Measurements from ENCODE around the gene PGLYRP2.

The PGLYRP2 gene

DNA sequence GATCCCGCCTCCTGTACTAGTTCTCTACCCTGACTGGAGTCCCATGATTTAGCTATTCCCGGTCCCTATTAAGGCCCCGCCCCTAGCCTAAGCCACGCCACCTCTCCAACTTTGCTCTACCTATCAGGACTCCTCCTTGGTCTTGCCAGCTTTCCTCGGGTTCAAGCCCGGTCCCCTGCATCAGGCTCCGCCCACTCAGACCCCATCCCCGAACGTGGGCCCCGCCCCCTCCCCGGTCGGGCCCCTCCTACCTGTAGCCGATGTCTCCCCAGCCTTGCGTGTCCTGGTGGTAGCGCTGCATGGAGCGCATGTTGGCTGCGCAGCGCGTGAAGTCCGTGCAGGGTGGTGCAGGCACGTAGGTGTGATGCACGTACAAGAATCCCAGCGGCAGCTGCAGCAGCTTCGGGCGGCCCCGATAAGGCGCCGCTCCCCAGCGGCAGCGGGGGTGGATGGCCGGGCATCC is 7.6 kb downstream of the PGLYRP2 start:
- TF ChIP-seq, protein P1, sequence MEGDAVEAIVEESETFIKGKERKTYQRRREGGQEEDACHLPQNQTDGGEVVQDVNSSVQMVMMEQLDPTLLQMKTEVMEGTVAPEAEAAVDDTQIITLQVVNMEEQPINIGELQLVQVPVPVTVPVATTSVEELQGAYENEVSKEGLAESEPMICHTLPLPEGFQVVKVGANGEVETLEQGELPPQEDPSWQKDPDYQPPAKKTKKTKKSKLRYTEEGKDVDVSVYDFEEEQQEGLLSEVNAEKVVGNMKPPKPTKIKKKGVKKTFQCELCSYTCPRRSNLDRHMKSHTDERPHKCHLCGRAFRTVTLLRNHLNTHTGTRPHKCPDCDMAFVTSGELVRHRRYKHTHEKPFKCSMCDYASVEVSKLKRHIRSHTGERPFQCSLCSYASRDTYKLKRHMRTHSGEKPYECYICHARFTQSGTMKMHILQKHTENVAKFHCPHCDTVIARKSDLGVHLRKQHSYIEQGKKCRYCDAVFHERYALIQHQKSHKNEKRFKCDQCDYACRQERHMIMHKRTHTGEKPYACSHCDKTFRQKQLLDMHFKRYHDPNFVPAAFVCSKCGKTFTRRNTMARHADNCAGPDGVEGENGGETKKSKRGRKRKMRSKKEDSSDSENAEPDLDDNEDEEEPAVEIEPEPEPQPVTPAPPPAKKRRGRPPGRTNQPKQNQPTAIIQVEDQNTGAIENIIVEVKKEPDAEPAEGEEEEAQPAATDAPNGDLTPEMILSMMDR (IDR thresholded peaks at IDR 0.05; ENCODE audit: control insufficient read depth, insufficient read depth, low read depth, low read length, missing control alignments) = no peak
- DNase-seq (ENCODE audit: low read depth) = no peak
- H3K4me3 ChIP-seq (ENCODE audit: control insufficient read depth, low read depth, low read length) = no peak overlapping the region

DNA sequence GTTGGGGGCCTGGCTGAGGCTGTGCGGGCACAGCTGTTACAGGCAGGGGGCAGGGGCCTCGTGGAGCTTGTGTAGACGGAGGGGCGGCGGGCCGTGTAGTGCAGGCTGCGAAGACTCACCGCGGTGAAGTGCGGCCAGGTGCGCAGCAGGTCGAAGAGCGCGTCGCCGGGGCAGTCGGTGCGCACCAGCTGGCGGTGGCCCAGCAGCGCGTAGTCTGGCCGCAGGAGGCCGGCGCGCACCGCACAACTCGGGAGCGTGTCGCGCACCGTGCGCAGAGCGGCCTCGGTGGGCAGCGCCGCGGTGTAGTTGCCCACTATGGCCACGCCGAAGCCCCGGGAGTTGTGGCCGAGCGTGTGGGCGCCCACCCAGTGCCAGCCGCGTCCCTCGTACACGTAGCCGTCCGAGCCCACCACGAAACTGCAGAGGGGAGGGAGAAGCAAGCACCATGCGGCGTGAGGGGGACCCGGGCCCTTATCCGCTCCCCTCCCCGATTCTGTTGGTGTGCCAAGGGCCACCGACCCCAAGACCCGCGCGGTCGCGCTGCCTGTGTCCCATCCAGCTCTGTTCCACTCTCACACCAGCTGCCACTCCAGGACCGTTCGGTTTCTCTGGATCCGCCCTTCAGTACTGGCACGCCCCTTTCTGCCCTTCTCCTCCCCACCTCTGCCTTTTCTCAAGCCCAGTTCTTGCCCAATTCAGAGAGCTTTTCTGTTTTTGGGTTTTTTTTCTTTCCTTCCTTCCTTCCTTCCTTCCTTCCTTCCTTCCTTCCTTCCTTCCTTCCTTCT is 9.6 kb downstream of the PGLYRP2 start:
- H3K4me3 ChIP-seq (ENCODE audit: control insufficient read depth, low read depth, low read length) = peak overlapping the region; percentile 24; the same call in 1 of the 2 replicates
- no peak for DNase-seq (ENCODE audit: low read depth)

DNA sequence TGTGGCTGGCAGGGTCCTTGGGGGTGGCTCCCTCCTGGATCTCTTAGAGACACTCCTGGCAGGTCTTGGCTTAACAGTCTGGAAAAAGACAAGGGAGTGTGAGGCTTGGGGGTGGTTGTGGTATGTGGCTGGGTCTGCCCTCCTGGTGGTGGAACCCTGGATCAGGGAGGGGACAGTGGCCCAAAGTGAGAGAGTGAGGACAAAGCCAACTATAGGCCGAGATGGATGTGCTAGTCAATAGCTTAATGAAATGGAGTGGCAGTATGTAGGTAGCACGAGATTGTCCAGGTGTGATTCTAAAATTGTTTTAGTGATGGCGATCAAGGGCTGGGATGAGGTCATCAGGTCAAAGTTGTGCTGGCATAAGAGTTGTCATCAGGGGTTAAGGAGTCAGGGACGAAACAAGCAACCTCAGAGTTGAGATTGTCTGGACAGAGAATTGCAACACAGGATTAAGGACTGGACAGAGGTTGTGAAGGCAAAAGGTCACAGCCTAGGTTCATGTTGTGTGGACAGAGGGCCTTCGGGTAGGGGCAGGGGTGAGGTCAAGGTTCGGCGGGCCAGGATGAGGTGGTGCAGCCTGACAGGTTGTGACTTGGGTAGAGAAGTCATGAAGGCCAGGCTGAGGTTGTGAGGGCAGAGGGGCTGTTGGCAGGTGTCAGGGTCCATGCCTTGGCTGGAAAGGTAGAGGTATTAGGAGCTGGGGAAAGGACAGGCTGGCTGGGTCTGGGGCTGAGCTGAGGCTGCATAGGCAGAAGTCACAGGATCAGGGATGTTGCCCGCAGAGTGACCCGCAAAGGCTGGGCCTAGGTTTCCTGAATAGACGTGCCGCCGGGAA is 10.4 kb downstream of the PGLYRP2 start:
- TF ChIP-seq, protein P1 (IDR thresholded peaks at IDR 0.05; ENCODE audit: control insufficient read depth, insufficient read depth, low read depth, low read length, missing control alignments) = no peak
- no peak overlapping the region for H3K4me3 ChIP-seq (ENCODE audit: control insufficient read depth, low read depth, low read length)
- DNase-seq (ENCODE audit: low read depth) = no peak

More for the DNA sequence above, 9.6 kb downstream of the PGLYRP2 start:
- TF ChIP-seq, protein P1 (IDR thresholded peaks at IDR 0.05; ENCODE audit: control insufficient read depth, insufficient read depth, low read depth, low read length, missing control alignments) = no peak

DNA sequence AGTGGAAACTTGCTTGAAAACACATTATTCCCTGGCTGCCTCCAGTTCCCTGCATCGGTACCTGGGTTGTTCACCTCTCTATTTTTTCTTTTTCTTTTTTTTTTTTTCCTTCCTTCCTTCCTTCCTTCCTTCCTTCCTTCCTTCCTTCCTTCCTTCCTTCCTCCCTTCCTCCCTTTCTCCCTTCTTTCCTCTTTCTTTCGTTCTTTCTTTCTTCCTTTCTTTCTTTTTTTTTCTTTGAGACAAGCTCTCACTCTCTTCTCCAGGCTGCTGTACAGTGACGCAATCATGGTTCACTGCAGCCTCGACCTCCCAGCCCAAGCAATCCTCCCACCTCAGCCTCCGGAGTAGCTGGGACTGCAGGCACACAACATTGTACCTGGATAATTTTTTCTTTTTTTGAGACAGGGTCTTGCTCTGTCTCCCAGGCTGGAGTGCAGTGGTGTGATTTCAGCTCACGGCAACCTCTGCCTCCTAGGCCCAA is 11.5 kb downstream of the PGLYRP2 start:
- DNase-seq (ENCODE audit: low read depth) = no peak
- no peak overlapping the region for H3K4me3 ChIP-seq (ENCODE audit: control insufficient read depth, low read depth, low read length)
- TF ChIP-seq, protein P1 (IDR thresholded peaks at IDR 0.05; ENCODE audit: control insufficient read depth, insufficient read depth, low read depth, low read length, missing control alignments) = no peak

DNA sequence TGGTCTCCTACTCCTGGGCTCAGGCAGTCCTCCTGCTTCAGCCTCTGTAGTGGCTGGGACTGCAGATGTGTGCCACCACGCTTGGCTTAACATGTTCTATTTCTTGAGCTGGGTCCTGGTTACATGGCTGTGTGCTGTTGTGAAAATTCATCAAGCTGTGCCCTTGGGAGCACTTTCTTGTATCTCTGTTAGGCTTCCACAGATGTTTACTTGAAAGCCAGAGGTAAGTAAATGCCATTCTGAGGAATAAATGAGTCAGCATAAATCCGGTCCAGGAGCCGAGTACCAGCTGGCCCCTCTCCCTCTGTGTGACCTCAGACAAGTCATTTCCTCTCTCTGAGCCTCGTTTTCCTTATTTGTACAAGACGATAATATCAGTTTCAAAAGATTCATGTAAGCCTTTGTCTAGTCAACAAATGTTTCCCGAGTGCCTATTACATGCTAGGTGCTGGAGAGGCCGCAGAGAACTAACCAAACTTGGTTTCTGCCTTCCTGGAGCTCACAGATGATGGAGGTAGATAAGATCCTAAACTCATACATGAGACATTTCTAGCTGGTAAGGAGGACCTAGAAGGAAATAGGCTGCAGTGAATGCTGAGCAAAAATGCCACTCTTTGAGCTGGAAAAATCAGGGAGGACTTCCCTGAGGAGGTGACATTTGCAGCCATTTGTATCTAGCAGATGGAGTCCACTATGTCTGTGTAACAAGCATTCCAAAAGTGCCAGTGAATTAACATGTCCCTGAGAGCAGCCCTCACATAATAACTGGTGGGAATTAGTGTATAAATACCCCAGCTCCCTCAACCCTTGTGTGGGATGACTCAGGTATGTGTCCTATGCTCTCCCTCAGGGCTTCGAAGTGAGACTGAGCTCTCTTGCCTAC is 12.2 kb downstream of the PGLYRP2 start:
- DNase-seq (ENCODE audit: low read depth) = no peak
- no peak overlapping the region for H3K4me3 ChIP-seq (ENCODE audit: control insufficient read depth, low read depth, low read length)
- TF ChIP-seq, protein P1 (IDR thresholded peaks at IDR 0.05; ENCODE audit: control insufficient read depth, insufficient read depth, low read depth, low read length, missing control alignments) = no peak
